T-helper 9 cell (primary cell): ENCODE results near the gene EFCAB6.

ENCODE experiments used
- DNase-seq: peaks from one replicate; pipeline ENCODE4 v3.0.0-alpha.2; 2020

EFCAB6 gene

GRCh38 chr22:43569111-43569510, 243.0 kb downstream of the EFCAB6 start:
- DNase-seq, result no peak

GRCh38 chr22:43567691-43568324, 244.3 kb downstream of the EFCAB6 start:
- DNase-seq, result no peak

- DNase-seq, result no peak
These were observed 245.4 kb downstream of the EFCAB6 start for GRCh38 chr22:43566561-43567332.

GRCh38 chr22:43566021-43566420, 246.1 kb downstream of the EFCAB6 start:
- DNase-seq, result no peak

- no peak for DNase-seq
These were observed 247.2 kb downstream of the EFCAB6 start for GRCh38 chr22:43564859-43565258.

GRCh38 chr22:43563571-43563970, 248.5 kb downstream of the EFCAB6 start:
- DNase-seq, result no peak

- no peak for DNase-seq
These were observed 249.3 kb downstream of the EFCAB6 start for GRCh38 chr22:43562843-43563242.

GRCh38 chr22:43561415-43562178, 250.5 kb downstream of the EFCAB6 start:
- no peak for DNase-seq

GRCh38 chr22:43560651-43561050, 251.5 kb downstream of the EFCAB6 start:
- DNase-seq, result no peak

- no peak for DNase-seq
These were observed 256.3 kb downstream of the EFCAB6 start for GRCh38 chr22:43555561-43556515.

GRCh38 chr22:43554694-43555365, 257.3 kb downstream of the EFCAB6 start:
- no peak for DNase-seq

- no peak for DNase-seq
These were observed 257.9 kb downstream of the EFCAB6 start for GRCh38 chr22:43554259-43554636.

- no peak for DNase-seq
These were observed 258.4 kb downstream of the EFCAB6 start for GRCh38 chr22:43553451-43554258.

GRCh38 chr22:43550672-43551071, 261.4 kb downstream of the EFCAB6 start:
- no peak for DNase-seq

GRCh38 chr22:43550024-43550620, 262.0 kb downstream of the EFCAB6 start:
- DNase-seq, result no peak

- DNase-seq, result no peak
These were observed 265.9 kb downstream of the EFCAB6 start for GRCh38 chr22:43546186-43546585.

GRCh38 chr22:43544289-43544673, 267.8 kb downstream of the EFCAB6 start:
- no peak for DNase-seq

GRCh38 chr22:43543522-43544288, 268.4 kb downstream of the EFCAB6 start:
- no peak for DNase-seq

- DNase-seq, result no peak
These were observed 269.2 kb downstream of the EFCAB6 start for GRCh38 chr22:43542681-43543521.
